Right lung (tissue), 5 donors: ENCODE results near the gene NKX6-1. TPM values are rescaled to one million over a fixed set of nuclear protein-coding genes. Genes with fewer than 3 reads are reported as not detected.

Experiments
- DNase-seq, 2 donors: peaks; one replicate each; pipeline ENCODE4 v3.0.0-alpha.2; 2013
- polyA plus RNA-seq, 5 donors: library from polyadenylated mRNA; unstranded; fragments of 120-200 nt; gene quantifications; one replicate each; pipeline versions ENCODE4 v1.2.1 to v1.2.3, GENCODE V29; 2013; ENCODE audit warnings: inconsistent platforms in 1 of 5, low replicate concordance in 1 of 5; ENCODE audit not compliant: insufficient read length in 5 of 5, insufficient read depth in 1 of 5

NKX6-1 gene
- polyA plus RNA-seq, 5 donors, result 0.12 TPM; not detected in 4

- DNase-seq, result no peak
These were observed 19.4 kb downstream of the NKX6-1 start for GRCh38 chr4:84479663-84480062.

GRCh38 chr4:84477738-84478137, 21.4 kb downstream of the NKX6-1 start:
- DNase-seq, result no peak

DNA sequence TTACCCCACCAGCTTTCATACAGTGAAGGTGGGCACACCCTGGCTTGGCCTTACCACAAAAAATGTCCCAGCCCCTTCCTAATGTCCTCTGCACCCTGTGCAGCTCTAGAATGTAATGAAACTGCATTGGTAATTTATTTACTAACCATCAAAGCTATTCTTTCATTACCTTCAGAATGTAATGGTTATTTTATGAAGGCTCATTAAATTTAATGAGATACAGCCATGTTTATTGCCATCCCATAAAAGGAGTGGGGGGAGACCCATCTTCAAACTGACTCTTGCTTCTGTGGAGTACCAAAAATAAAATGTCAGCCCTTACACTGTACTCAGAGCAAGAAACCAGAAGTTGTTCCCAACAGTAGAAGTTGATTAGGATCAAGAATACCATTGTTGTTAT, 25.0 kb downstream of the NKX6-1 start:
- DNase-seq, result no peak

GRCh38 chr4:84472154-84472553, 26.9 kb downstream of the NKX6-1 start:
- no peak for DNase-seq

DNA sequence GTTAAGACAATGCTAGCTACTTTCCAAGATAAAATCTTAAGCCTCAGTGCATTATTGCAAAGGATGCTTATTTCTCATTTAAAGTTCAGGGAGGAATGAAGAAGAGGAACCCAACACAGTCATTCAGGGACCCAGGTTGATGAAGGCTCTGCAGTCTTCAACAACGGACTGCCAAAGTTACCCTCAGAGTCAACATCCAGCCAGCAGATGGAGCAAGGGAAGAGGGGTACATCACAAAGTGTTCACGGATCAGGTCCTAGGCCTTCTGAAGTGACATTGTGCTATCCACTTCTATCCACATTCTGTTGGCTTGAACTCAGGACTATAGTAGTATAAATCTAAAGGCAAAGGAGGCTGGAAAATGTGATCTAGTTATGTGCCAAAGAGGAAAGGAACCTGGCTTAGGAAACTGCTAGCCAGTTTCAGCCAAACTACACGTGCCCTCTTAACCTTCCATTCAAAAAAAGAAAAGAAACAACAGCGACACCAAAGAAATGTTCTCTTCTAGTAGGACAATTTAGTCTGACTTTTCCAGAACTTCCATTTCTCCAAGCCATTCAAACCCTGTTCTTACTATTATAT, 28.8 kb downstream of the NKX6-1 start:
- no peak for DNase-seq

DNA sequence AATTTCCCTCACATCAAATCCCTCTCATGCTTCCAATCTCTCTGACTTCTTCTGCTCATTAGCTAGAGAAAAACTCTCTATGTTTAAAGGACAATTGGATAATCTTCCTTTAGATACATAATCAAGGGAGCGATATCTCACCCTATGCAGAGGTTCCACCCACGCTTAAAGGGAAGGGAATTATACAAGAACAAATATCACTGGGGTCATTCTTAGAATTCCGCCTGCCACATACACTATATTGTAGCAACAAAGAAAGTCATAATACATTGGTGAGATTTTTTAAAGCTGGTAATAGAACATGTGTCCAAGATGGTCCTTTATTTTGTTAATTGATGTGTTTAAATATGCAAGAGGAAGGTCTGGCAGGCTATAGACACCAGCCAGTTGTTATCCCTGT, 31.5 kb downstream of the NKX6-1 start:
- DNase-seq, result no peak

GRCh38 chr4:84459783-84460182, 39.3 kb downstream of the NKX6-1 start:
- DNase-seq, result no peak

GRCh38 chr4:84456157-84456556, 42.9 kb downstream of the NKX6-1 start:
- no peak for DNase-seq

- no peak for DNase-seq
These were observed 43.4 kb downstream of the NKX6-1 start for GRCh38 chr4:84455697-84456096.

- DNase-seq, result no peak
These were observed 47.5 kb downstream of the NKX6-1 start for GRCh38 chr4:84451546-84451945.

- no peak for DNase-seq
These were observed 55.6 kb downstream of the NKX6-1 start for GRCh38 chr4:84443523-84443922.

DNA sequence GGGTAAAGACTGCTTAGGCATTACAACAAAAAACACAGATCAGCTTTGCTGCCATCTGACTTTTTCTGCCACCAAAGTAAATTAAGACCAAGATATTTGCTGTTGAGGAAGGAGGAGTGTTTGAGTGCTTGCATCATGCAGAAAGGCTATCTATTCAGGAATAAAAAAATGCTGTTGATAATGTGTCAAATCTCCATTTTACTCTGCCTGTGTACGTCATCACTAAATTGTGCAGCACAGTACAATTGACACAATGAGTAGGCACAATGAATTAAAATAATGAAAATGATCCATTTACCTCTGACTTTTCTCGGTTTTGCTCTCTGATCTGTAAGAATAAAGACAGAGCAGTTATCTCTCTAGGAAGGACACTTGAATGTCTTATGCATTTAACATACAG, 56.3 kb downstream of the NKX6-1 start:
- no peak for DNase-seq

Other genes with a start within 250 kb of the NKX6-1 start
- gene CDS1, start 83.8 kb upstream of the NKX6-1 start, polyA plus RNA-seq, result 10 to 100 TPM; 12.0 to 20.2 (median 16.5) TPM